Transverse colon (tissue), 4 donors: Measurements from ENCODE around the gene PDE7B. TPM values are rescaled to one million over a fixed set of nuclear protein-coding genes. Genes with fewer than 3 reads are reported as not detected.

ENCODE experiments used
- DNase-seq: peaks from one replicate; pipeline ENCODE4 v3.0.0-alpha.2; 2019
- H3K27ac ChIP-seq, 4 donors: fragments of 200-600 bp; sonication (generic); 2 replicates each; pipeline ENCODE4 v1.5.1; 2016 to 2018; ENCODE audit warnings: inconsistent platforms in 4 of 4
- H3K27me3 ChIP-seq: fragments of 200-600 bp; sonication (generic); 2 replicates; pipeline ENCODE4 v1.5.1; 2017; ENCODE audit warnings: inconsistent platforms
- H3K36me3 ChIP-seq, 4 donors: fragments of 200-600 bp; sonication (generic); 2 replicates each; pipeline ENCODE4 v1.5.1; 2017 to 2019; ENCODE audit warnings: inconsistent platforms in 4 of 4
- H3K4me1 ChIP-seq, 4 donors: fragments of 200-600 bp; sonication (generic); 2 replicates each; pipeline ENCODE4 v1.5.1; 2017 to 2020; ENCODE audit warnings: inconsistent platforms in 4 of 4
- H3K4me3 ChIP-seq, 4 donors: fragments of 200-600 bp; sonication (generic); 1 replicate in 1 of 4; 2 replicates in 3 of 4; pipeline versions ENCODE4 v1.5.1 to v1.6.1; 2017 to 2019; ENCODE audit warnings: inconsistent platforms in 4 of 4
- H3K9me3 ChIP-seq, 2 donors: fragments of 200-600 bp; sonication (generic); 2 replicates each; pipeline ENCODE4 v1.5.1; 2017 to 2019; ENCODE audit warnings: inconsistent platforms in 2 of 2
- CTCF ChIP-seq, 5 experiments: fragments of 200-600 bp in 3 of 5; fragments of 450-650 bp in 2 of 5; sonication (generic) in 3 of 5; IDR thresholded peaks; 1 replicate in 2 of 5; 2 replicates in 3 of 5; pipeline ENCODE4 v1.5.1; 2016 to 2017; ENCODE audit warnings: antibody characterized with exemption in 5 of 5, inconsistent platforms in 3 of 5, mild to moderate bottlenecking in 2 of 5, moderate library complexity in 1 of 5
- EP300 ChIP-seq: sonication (generic); formaldehyde crosslinking; IDR thresholded peaks from one replicate; pipeline ENCODE4 v1.6.1; 2017; ENCODE audit warnings: antibody characterized with exemption, low read depth
- POLR2A ChIP-seq: fragments of 450-650 bp; IDR thresholded peaks from one replicate; pipeline ENCODE4 v1.6.1; 2016; ENCODE audit warnings: antibody characterized with exemption, mild to moderate bottlenecking, moderate library complexity
- POLR2AphosphoS5 ChIP-seq, 3 donors: sonication (generic); formaldehyde crosslinking; IDR thresholded peaks; one replicate each; pipeline ENCODE4 v1.6.1; 2016; ENCODE audit warnings: antibody characterized with exemption in 3 of 3
- WGBS, 2 donors: methylation state at CpG; one replicate each; pipeline ENCODE4 v1.1.5; 2018; ENCODE audit warnings: low coverage in 1 of 2; 5-methylcytosine and 5-hydroxymethylcytosine counted together
- in situ Hi-C, 4 donors: fragments of 200-750 bp; cut with MboI; loops; one replicate each; pipeline versions ENCODE4 v1.15.0 to v1.15.1; 2017; ENCODE audit warnings: low sequenced_read_pairs in 3 of 4, low pct_ligation_motif_present in 1 of 4, low pct_unique_long_range_greater_than_20kb in 1 of 4
- intact Hi-C: fragments of 100-400 bp; cut with DNase I; formaldehyde crosslinking; loops from one replicate; pipeline ENCODE4 v1.15.1; 2023; ENCODE audit warnings: low total_unique reads
- total RNA-seq, 4 donors: library from RNA; depleted of rRNA; stranded (reverse); fragments of >200 nt; gene quantifications; one replicate each; pipeline ENCODE4 v1.1.0, GENCODE V29; 2016

The PDE7B gene
- total RNA-seq, 4 donors from 2014 or later = 0.40 to 2.2 (median 1.4) TPM

GRCh38 chr6:136181861-136182260 lies 330.4 kb downstream of the PDE7B start:
- no peaks in the 10 kb centered on the region for H3K4me1 ChIP-seq
- no peaks in the 10 kb centered on the region for H3K36me3 ChIP-seq
- H3K4me3 ChIP-seq = no peak overlapping the region
- WGBS, 2 donors = 68 to 78% methylated on average over 1 of the region's 1 CpG
- H3K27ac ChIP-seq = no peak overlapping the region
- TF ChIP-seq EP300 (no peak), POLR2AphosphoS5 (IDR thresholded peaks at IDR 0.05) (no peak), CTCF (IDR thresholded peaks at IDR 0.05) (no peak), POLR2A (no peak)
- no peak for DNase-seq
- intact Hi-C loops = no loop called here
- in situ Hi-C loops = no loop called here
- H3K9me3 ChIP-seq = no peaks in the 10 kb centered on the region
- H3K27me3 ChIP-seq = no peaks in the 10 kb centered on the region

- DNase-seq = no peak
- Histone ChIP-seq H3K27ac (no peak overlapping the region), H3K4me1 (no peaks in the 10 kb centered on the region), H3K9me3 (no peaks in the 10 kb centered on the region), H3K36me3 (no peaks in the 10 kb centered on the region), H3K27me3 (no peaks in the 10 kb centered on the region), H3K4me3 (no peak overlapping the region)
- TF ChIP-seq EP300 (no peak), CTCF (IDR thresholded peaks at IDR 0.05) (no peak), POLR2AphosphoS5 (IDR thresholded peaks at IDR 0.05) (no peak), POLR2A (no peak)
- in situ Hi-C loops = no loop called here
- WGBS, 2 donors = 62% methylated on average over 1 of the region's 1 CpG; no CpG with 5 or more reads in 1 of the 2 donors
- intact Hi-C loops = no loop called here
These were observed 333.2 kb downstream of the PDE7B start for GRCh38 chr6:136184738-136185137.

GRCh38 chr6:136186363-136186762 lies 334.9 kb downstream of the PDE7B start:
- Histone ChIP-seq H3K36me3 (no peaks in the 10 kb centered on the region), H3K27me3 (no peaks in the 10 kb centered on the region), H3K27ac (no peak overlapping the region), H3K9me3 (no peaks in the 10 kb centered on the region), H3K4me3 (no peak overlapping the region), H3K4me1 (peaks cover 0 to 4% (median 0%) of the 10 kb centered on the region in 4 donors)
- no peak for DNase-seq
- no peak for TF ChIP-seq POLR2A
- no peak for TF ChIP-seq CTCF (IDR thresholded peaks at IDR 0.05)
- no peak for TF ChIP-seq POLR2AphosphoS5 (IDR thresholded peaks at IDR 0.05)
- no peak for TF ChIP-seq EP300
- intact Hi-C loops (no loop called here), in situ Hi-C loops (no loop called here)
- WGBS, 2 donors = 73 to 89% methylated on average over 1 of the region's 1 CpG

- Histone ChIP-seq H3K27me3 (no peaks in the 10 kb centered on the region), H3K9me3 (no peaks in the 10 kb centered on the region), H3K4me1 (peaks cover 0 to 4% (median 0%) of the 10 kb centered on the region in 4 donors), H3K36me3 (no peaks in the 10 kb centered on the region), H3K4me3 (no peak overlapping the region), H3K27ac (no peak overlapping the region)
- DNase-seq = no peak
- TF ChIP-seq POLR2A (no peak), POLR2AphosphoS5 (IDR thresholded peaks at IDR 0.05) (no peak), CTCF (IDR thresholded peaks at IDR 0.05) (no peak), EP300 (no peak)
- intact Hi-C loops = no loop called here
- in situ Hi-C loops = no loop called here
- 57 to 81% methylated on average over 2 of the region's 2 CpGs for WGBS, 2 donors
These were observed 337.0 kb downstream of the PDE7B start for GRCh38 chr6:136188486-136188885.
